ENCODE data around the gene CCND1. TPM values are rescaled to one million over a fixed set of nuclear protein-coding genes. Genes with fewer than 3 reads are reported as not detected.

The CCND1 gene
- polyA plus RNA-seq, 1 experiment = 249 TPM

DNA sequence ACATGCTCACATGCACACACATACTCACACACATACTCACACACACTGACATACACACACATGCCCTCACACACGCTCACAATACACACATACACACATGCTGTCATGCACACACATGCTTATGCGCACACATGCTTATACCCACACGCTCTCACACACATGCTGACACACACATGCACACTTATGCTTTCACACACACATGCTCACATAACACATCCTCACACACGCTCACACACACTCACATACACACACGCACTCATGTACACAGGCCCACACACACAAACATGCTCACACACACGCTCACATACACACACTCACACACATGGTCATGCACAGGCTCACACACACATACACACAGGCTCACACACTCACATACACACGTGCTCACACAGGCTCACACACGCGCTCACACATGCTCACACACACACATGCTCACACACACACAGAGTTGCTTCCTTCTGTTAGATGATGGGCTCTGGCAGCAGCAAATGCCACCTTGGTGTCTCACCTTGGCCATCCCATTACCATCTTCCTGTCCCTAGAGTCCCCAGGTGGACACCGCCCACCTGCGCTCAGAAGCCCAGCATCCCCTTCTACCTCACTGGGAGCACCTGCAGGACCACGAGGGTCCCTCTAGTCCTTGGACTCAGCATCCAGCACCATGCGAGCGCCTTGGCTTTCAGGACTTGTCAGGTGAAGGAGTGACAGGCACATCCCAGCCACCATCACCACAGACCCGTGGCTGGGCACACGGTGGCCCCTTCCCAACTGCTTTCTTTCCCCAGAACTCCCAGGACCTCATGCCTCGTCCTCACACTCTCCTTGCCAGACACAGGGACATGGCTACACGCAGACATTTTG lies 44.9 kb upstream of the CCND1 start:
- ChIA-PET POLR2A (no interaction called here), CTCF (no interaction called here)
- H3K27ac ChIP-seq (ENCODE audit: low read depth, low read length) = no peak overlapping the region
- TF ChIP-seq, protein P1, sequence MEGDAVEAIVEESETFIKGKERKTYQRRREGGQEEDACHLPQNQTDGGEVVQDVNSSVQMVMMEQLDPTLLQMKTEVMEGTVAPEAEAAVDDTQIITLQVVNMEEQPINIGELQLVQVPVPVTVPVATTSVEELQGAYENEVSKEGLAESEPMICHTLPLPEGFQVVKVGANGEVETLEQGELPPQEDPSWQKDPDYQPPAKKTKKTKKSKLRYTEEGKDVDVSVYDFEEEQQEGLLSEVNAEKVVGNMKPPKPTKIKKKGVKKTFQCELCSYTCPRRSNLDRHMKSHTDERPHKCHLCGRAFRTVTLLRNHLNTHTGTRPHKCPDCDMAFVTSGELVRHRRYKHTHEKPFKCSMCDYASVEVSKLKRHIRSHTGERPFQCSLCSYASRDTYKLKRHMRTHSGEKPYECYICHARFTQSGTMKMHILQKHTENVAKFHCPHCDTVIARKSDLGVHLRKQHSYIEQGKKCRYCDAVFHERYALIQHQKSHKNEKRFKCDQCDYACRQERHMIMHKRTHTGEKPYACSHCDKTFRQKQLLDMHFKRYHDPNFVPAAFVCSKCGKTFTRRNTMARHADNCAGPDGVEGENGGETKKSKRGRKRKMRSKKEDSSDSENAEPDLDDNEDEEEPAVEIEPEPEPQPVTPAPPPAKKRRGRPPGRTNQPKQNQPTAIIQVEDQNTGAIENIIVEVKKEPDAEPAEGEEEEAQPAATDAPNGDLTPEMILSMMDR (IDR thresholded peaks at IDR 0.05; ENCODE audit: low read depth, low read length) = no peak
- H3K9me3 ChIP-seq (ENCODE audit: control insufficient read depth, insufficient read depth, low read length) = peaks cover 16% of the 10 kb centered on the region
- no peak overlapping the region for H3K4me3 ChIP-seq (ENCODE audit: low read depth, low read length)
- no peaks in the 10 kb centered on the region for H3K27me3 ChIP-seq (ENCODE audit: control insufficient read depth, insufficient read depth, low read length)
- no peak for DNase-seq (ENCODE audit: low read depth, low spot score)

DNA sequence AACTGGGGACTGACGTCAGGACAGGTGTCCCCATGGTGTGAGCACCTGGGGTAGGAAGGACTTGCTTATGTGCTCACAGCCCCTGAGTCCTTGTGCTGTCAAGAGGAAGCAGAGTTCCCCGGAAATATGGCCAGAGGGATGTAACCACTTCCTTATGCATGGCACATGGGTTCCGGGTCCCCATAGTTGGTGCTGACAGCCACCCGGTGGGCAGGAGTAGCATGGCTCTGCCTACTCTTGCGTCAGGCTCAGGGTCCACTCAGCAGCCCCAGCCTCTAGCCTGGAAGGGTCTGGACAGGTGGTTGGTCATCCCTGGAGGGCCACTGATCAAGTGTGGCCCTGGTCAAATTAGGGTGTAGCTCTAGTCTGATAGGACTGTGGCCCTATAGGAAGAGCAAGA lies 42.8 kb upstream of the CCND1 start:
- TF ChIP-seq, protein P1 (IDR thresholded peaks at IDR 0.05; ENCODE audit: low read depth, low read length) = no peak
- Histone ChIP-seq H3K4me3 (ENCODE audit: low read depth, low read length) (no peak overlapping the region), H3K27me3 (ENCODE audit: control insufficient read depth, insufficient read depth, low read length) (no peaks in the 10 kb centered on the region), H3K27ac (ENCODE audit: low read depth, low read length) (no peak overlapping the region), H3K9me3 (ENCODE audit: control insufficient read depth, insufficient read depth, low read length) (peaks cover 18% of the 10 kb centered on the region)
- CTCF ChIA-PET = interaction anchor here (1.5 kb wide), 1 partner anchor 10 kb away, joined by 5 read pairs; no protein-coding TSS in a partner anchor
- POLR2A ChIA-PET = no interaction called here
- no peak for DNase-seq (ENCODE audit: low read depth, low spot score)

DNA sequence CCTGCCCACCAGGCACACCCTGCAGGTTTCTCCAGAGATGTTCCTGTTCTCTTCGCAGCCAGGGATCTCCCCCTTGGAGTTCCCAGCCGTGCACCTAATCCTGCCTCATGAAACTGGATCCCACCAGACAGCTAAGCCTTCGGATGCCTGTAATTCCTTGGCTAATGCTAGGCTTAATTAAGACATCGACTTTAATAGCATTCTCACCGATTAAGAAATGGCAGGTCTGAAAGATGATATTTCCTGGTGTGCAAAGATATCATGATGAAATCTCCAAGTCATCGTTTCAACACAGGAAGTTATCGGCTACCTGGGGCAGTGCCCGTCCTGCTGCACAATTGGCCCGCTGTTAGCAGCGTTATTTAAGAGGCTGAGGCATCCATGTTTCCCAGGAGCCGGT lies 41.5 kb upstream of the CCND1 start:
- POLR2A ChIA-PET = interaction anchor here (0.6 to 0.7 kb wide), 2 partner anchors 51 to 586 kb away, joined by 3 read pairs; no protein-coding TSS in a partner anchor
- CTCF ChIA-PET = interaction anchor here (1.0 to 1.3 kb wide), 2 partner anchors 11 to 468 kb away, joined by 3 to 8 read pairs; no protein-coding TSS in a partner anchor

DNA sequence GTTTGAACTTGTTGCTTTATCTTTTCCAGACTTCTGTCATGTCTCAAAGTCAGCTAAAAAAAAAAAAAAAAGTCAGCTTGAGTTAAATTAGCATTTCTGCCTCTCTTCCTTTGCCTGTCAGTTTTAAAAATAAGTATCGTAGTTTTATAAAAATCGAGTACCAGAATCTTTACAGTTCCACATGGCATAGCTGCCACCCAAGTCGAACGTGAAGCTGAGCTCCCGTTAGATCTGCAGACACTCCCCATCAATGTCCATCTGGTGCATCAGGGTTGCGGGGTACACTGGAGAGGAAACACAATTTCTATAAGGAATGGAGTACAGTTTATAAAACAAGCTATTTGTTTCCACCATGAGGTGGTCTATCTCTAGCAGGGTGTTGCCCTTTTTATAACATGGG lies 41.0 kb upstream of the CCND1 start:
- no peak for DNase-seq (ENCODE audit: low read depth, low spot score)
- Histone ChIP-seq H3K4me3 (ENCODE audit: low read depth, low read length) (no peak overlapping the region), H3K9me3 (ENCODE audit: control insufficient read depth, insufficient read depth, low read length) (peaks cover 13% of the 10 kb centered on the region), H3K27ac (ENCODE audit: low read depth, low read length) (no peak overlapping the region), H3K27me3 (ENCODE audit: control insufficient read depth, insufficient read depth, low read length) (no peaks in the 10 kb centered on the region)
- CTCF ChIA-PET = interaction anchor here (1.0 to 1.3 kb wide), 3 partner anchors 11 to 498 kb away, joined by 3 to 8 read pairs (median 4); no protein-coding TSS in a partner anchor
- TF ChIP-seq, protein P1 (IDR thresholded peaks at IDR 0.05; ENCODE audit: low read depth, low read length) = no peak
- POLR2A ChIA-PET = interaction anchor here (0.6 kb wide), 1 partner anchor 587 kb away, joined by 3 read pairs; no protein-coding TSS in a partner anchor

More for the DNA sequence above, 41.5 kb upstream of the CCND1 start:
- Histone ChIP-seq H3K4me3 (ENCODE audit: low read depth, low read length) (no peak overlapping the region), H3K27ac (ENCODE audit: low read depth, low read length) (no peak overlapping the region), H3K9me3 (ENCODE audit: control insufficient read depth, insufficient read depth, low read length) (peaks cover 13% of the 10 kb centered on the region), H3K27me3 (ENCODE audit: control insufficient read depth, insufficient read depth, low read length) (no peaks in the 10 kb centered on the region)
- DNase-seq (ENCODE audit: low read depth, low spot score) = no peak
- TF ChIP-seq, protein P1 (IDR thresholded peaks at IDR 0.05; ENCODE audit: low read depth, low read length) = no peak
